ENCODE data around the gene VPS8.

Gene VPS8

GRCh38 chr3:185021256-185021655, 209.3 kb downstream of the VPS8 start:
- ATAC-seq, result no peak
- TF ChIP-seq CREB5 (CRISPR knock-in tag; IDR thresholded peaks at IDR 0.05; ENCODE audit: low read depth) (no peak), ZNF8 (CRISPR knock-in tag; IDR thresholded peaks at IDR 0.05) (no peak), GLIS3 (CRISPR knock-in tag; IDR thresholded peaks at IDR 0.05) (no peak), CSRNP3 (CRISPR knock-in tag; IDR thresholded peaks at IDR 0.05) (no peak), TSHZ2 (CRISPR knock-in tag; IDR thresholded peaks at IDR 0.05) (no peak), ARNTL (CRISPR knock-in tag; IDR thresholded peaks at IDR 0.05; ENCODE audit: borderline replicate concordance, low read depth) (no peak), ZC3H10 (CRISPR knock-in tag; IDR thresholded peaks at IDR 0.05) (no peak), ESRRG (CRISPR knock-in tag; IDR thresholded peaks at IDR 0.05) (no peak), RARB (CRISPR knock-in tag; IDR thresholded peaks at IDR 0.05) (no peak), TOX (CRISPR knock-in tag; IDR thresholded peaks at IDR 0.05; ENCODE audit: borderline replicate concordance) (no peak)

- no peak for TF ChIP-seq ZFP30 (CRISPR knock-in tag; IDR thresholded peaks at IDR 0.05)
- no peak for TF ChIP-seq ZFP3 (CRISPR knock-in tag; IDR thresholded peaks at IDR 0.05)
- TF ChIP-seq OSR1 (CRISPR knock-in tag; IDR thresholded peaks at IDR 0.05), result no peak
- TF ChIP-seq RARB (CRISPR knock-in tag; IDR thresholded peaks at IDR 0.05), result no peak
- TF ChIP-seq BACH2 (CRISPR knock-in tag; IDR thresholded peaks at IDR 0.05; ENCODE audit: borderline replicate concordance), result no peak
- TF ChIP-seq CREB5 (CRISPR knock-in tag; IDR thresholded peaks at IDR 0.05; ENCODE audit: low read depth), result no peak
- no peak for TF ChIP-seq ESRRG (CRISPR knock-in tag; IDR thresholded peaks at IDR 0.05)
- no peak for TF ChIP-seq ZC3H10 (CRISPR knock-in tag; IDR thresholded peaks at IDR 0.05)
- no peak for TF ChIP-seq ZNF8 (CRISPR knock-in tag; IDR thresholded peaks at IDR 0.05)
- no peak for TF ChIP-seq ZNF565 (CRISPR knock-in tag; conservative IDR thresholded peaks at IDR 0.05; ENCODE audit: low read depth)
- TF ChIP-seq GLIS3 (CRISPR knock-in tag; IDR thresholded peaks at IDR 0.05), result no peak
- TF ChIP-seq ISL1 (CRISPR knock-in tag; IDR thresholded peaks at IDR 0.05), result no peak
- no peak for TF ChIP-seq SNAI2 (CRISPR knock-in tag; IDR thresholded peaks at IDR 0.05)
- TF ChIP-seq TOX (CRISPR knock-in tag; IDR thresholded peaks at IDR 0.05; ENCODE audit: borderline replicate concordance), result no peak
- TF ChIP-seq ARNTL (CRISPR knock-in tag; IDR thresholded peaks at IDR 0.05; ENCODE audit: borderline replicate concordance, low read depth), result no peak
- TF ChIP-seq POU6F1 (CRISPR knock-in tag; IDR thresholded peaks at IDR 0.05; ENCODE audit: borderline replicate concordance, low read depth), result no peak
- TF ChIP-seq CSRNP3 (CRISPR knock-in tag; IDR thresholded peaks at IDR 0.05), result no peak
- no peak for TF ChIP-seq ZNF70 (CRISPR knock-in tag; IDR thresholded peaks at IDR 0.05)
- no peak for TF ChIP-seq CSDC2 (CRISPR knock-in tag; IDR thresholded peaks at IDR 0.05)
- ATAC-seq, result no peak
Observed at GRCh38 chr3:185024406-185024805, 212.4 kb downstream of the VPS8 start.

- ATAC-seq, result no peak
- TF ChIP-seq PATZ1 (CRISPR knock-in tag; IDR thresholded peaks at IDR 0.05; ENCODE audit: borderline replicate concordance) (no peak), GLIS3 (CRISPR knock-in tag; IDR thresholded peaks at IDR 0.05) (no peak), TCF4 (CRISPR knock-in tag; IDR thresholded peaks at IDR 0.05; ENCODE audit: borderline replicate concordance) (no peak), OSR1 (CRISPR knock-in tag; IDR thresholded peaks at IDR 0.05) (no peak), CREB5 (CRISPR knock-in tag; IDR thresholded peaks at IDR 0.05; ENCODE audit: low read depth) (no peak)
Observed at GRCh38 chr3:185024966-185025365, 213.0 kb downstream of the VPS8 start.
